Measurements from ENCODE around the gene RCE1.
A peak's percentile ranks its signal among the peaks of the same experiment; 100 is the strongest.

The RCE1 gene

DNA sequence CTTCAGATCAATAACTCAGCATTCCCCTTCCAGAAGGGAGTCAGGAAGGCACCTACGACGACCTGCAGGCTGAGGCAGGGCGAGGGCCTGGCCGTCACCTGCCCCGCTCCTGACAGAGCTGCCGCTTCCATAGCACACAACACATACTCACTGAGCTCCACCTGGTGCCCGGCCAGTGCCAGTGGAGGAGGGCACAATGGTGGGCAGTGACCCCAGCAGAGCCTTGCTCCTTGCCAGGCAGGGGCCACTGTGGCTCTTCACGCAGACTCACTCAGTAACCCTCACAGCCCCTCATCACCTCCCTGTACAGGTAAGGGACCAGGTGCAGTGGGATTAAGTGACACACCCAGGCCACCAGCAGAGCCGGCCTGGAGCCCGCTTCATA, 38.2 kb downstream of the RCE1 start:
- no peak for DNase-seq (ENCODE audit: low spot score)
- TF ChIP-seq, protein P1, sequence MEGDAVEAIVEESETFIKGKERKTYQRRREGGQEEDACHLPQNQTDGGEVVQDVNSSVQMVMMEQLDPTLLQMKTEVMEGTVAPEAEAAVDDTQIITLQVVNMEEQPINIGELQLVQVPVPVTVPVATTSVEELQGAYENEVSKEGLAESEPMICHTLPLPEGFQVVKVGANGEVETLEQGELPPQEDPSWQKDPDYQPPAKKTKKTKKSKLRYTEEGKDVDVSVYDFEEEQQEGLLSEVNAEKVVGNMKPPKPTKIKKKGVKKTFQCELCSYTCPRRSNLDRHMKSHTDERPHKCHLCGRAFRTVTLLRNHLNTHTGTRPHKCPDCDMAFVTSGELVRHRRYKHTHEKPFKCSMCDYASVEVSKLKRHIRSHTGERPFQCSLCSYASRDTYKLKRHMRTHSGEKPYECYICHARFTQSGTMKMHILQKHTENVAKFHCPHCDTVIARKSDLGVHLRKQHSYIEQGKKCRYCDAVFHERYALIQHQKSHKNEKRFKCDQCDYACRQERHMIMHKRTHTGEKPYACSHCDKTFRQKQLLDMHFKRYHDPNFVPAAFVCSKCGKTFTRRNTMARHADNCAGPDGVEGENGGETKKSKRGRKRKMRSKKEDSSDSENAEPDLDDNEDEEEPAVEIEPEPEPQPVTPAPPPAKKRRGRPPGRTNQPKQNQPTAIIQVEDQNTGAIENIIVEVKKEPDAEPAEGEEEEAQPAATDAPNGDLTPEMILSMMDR (IDR thresholded peaks at IDR 0.05; ENCODE audit: borderline replicate concordance, control extremely low read depth, extremely low read depth, insufficient read depth, missing control alignments), result no peak

DNA sequence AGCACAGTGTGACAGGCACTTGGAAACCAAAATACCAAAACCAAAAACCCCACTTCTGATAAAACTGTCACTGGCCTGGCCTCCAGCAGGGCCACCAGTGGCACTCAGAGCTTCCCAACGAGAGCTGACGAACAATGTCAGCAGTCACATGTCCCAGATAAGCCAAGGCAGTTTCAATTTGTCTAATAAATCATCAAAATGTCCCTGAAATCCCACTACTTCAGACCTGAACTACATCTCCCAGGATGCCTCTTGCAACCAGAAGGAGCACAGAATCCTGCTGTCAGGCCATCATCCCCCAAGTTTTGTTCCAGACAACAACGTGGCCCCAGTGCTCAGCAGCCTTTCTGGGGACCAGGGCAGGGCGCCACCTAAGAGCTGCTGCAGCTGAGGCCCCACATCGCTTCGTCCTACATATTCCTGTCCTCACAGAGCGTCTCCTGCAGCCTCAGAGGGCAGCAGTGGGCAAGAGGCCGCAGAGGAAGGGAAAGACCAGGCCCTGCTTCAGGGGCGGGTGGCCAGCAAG, 38.7 kb downstream of the RCE1 start:
- DNase-seq (ENCODE audit: low spot score), result no peak
- in situ Hi-C loops (cut with MboI; ENCODE audit: low sequenced_read_pairs, unreplicated experiment), result no loop called here
- TF ChIP-seq, protein P1 (IDR thresholded peaks at IDR 0.05; ENCODE audit: borderline replicate concordance, control extremely low read depth, extremely low read depth, insufficient read depth, missing control alignments), result no peak

More for the DNA sequence above, 38.2 kb downstream of the RCE1 start:
- in situ Hi-C loops (cut with MboI; ENCODE audit: low sequenced_read_pairs, unreplicated experiment), result no loop called here

DNA sequence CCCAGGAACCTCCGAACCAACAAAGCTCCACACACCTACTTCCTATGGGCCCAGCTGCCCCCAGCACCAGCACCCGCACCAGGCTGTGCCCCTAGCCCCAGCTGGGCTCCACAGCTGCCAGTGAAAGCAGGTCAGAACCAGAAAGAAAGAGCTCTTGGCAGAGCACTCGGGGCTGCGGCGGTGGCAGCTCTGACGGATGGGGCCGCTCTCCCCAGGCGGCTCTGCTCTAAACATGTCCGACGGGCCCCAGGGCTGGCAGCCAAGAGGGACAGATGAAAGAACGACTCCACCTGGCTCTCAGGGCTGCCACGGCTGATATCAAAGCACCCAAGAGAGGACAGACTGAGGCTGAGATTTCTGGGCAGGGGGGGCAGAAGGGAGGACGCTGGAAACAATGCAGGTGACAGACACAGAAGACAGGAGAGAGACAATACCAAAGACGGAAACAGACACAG, 39.3 kb downstream of the RCE1 start:
- TF ChIP-seq, protein P1 (IDR thresholded peaks at IDR 0.05; ENCODE audit: borderline replicate concordance, control extremely low read depth, extremely low read depth, insufficient read depth, missing control alignments), result no peak
- in situ Hi-C loops (cut with MboI; ENCODE audit: low sequenced_read_pairs, unreplicated experiment), result no loop called here
- DNase-seq (ENCODE audit: low spot score), result no peak

DNA sequence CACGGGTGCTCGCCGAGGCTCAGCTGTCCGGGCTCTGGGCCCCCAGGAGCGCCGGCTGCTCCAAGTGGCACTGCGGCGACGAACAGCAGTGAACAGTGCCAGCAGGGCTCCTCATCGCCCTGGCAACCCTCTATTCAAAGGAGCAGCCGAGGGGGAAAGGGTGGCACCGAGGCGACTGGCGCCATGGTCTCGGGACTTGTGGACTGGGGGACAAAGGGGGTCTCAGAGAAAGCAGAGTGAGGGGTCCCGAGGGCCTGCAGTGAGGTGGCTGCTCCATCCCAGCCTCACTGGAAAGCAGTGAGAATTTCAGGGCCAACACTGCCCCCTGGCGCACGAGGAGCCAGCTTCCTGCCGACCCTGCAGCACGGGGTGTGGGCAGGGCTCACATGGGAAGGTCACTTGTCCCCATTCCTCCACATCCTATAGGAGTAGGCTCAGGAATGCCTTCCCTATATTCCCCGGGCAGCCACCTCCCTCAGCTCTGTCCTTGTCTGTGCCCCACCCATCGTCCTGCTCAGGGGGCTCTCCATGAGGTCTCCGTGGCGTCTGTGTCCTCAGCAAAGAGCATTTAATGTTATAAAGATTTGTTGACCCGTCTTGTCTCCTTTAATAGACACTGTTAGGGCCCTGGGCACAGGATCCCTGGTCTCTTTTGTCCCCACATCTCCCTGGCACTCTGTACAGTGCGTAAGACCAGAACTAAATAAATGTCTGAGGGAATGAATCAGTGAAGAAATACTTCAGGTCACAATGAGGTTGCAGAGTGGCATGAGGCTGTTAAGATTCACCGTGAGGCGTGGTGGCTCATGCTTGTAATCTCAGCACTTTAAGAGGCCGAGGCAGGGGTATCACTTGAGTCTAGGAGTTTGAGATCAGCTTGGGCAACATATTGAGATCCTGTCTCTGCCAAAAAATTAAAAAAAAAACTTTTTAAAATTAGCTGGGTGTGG, 40.0 kb downstream of the RCE1 start:
- peak; percentile 80 for DNase-seq (ENCODE audit: low spot score)
- in situ Hi-C loops (cut with MboI; ENCODE audit: low sequenced_read_pairs, unreplicated experiment), result no loop called here
- TF ChIP-seq, protein P1 (IDR thresholded peaks at IDR 0.05; ENCODE audit: borderline replicate concordance, control extremely low read depth, extremely low read depth, insufficient read depth, missing control alignments), result peak; percentile 72

DNA sequence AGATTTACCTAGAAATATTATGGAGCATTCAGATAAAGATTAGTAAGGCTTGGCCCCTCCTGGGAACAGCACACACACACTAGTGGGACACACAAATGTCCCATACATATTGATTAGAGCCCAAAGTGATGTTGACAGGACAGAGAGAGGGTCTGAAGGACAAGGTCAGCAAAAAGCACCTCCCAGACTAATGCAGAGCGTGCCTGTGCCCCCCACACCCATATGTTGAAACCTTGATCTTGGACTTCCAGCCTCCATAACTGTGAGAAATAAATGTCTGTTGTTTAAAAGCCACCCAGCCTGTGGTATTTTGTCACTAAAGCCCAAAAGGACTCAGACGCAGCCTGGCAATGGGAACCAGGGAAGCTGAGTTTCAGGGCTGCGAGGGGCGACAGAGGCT, 41.2 kb downstream of the RCE1 start:
- in situ Hi-C loops (cut with MboI; ENCODE audit: low sequenced_read_pairs, unreplicated experiment), result no loop called here
- DNase-seq (ENCODE audit: low spot score), result no peak
- TF ChIP-seq, protein P1 (IDR thresholded peaks at IDR 0.05; ENCODE audit: borderline replicate concordance, control extremely low read depth, extremely low read depth, insufficient read depth, missing control alignments), result no peak

DNA sequence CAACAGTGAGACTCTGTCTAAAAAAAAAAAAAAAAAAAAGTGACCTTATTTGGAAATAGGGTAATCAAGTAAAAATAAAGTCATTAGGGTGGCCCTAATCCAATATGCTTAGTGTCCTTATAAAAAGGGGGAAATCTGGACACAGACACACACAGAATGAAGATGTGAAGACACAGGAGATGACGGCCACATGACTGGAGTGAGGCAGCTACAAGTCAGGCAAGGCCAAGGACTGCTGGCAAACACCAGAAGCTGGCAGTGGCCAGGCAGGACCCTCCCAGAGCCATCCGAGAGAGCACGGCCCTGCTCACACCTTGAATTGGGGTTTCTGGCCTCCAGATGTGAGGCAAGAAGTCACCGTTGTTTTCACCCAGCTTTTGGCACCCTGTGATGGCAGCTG, 42.2 kb downstream of the RCE1 start:
- in situ Hi-C loops (cut with MboI; ENCODE audit: low sequenced_read_pairs, unreplicated experiment), result no loop called here
- TF ChIP-seq, protein P1 (IDR thresholded peaks at IDR 0.05; ENCODE audit: borderline replicate concordance, control extremely low read depth, extremely low read depth, insufficient read depth, missing control alignments), result no peak

More for the DNA sequence above, 42.2 kb downstream of the RCE1 start:
- no peak for DNase-seq (ENCODE audit: low spot score)
